Cardiac muscle cell (in vitro differentiated cells and primary cell): ENCODE measurements around the gene ABCA1. TPM values are rescaled to one million over a fixed set of nuclear protein-coding genes. Genes with fewer than 3 reads are reported as not detected.

Experiments
- DNase-seq, 2 donors: peaks; one replicate each; pipeline versions ENCODE4 v3.0.0 to v3.0.0-alpha.2; 2010 to 2017; ENCODE audit warnings: low read depth in 1 of 2, low spot score in 1 of 2
- H3K27ac ChIP-seq: fragments of 200-600 bp; sonication (generic); 2 replicates; pipeline ENCODE4 v1.5.1; 2016
- H3K27me3 ChIP-seq: fragments of 200-600 bp; sonication (generic); 2 replicates; pipeline ENCODE4 v1.6.0; 2016; ENCODE audit warnings: control low read depth
- H3K36me3 ChIP-seq: fragments of 200-600 bp; sonication (generic); 2 replicates; pipeline ENCODE4 v1.5.1; 2016; ENCODE audit warnings: control low read depth
- H3K4me1 ChIP-seq: fragments of 200-600 bp; sonication (generic); 2 replicates; pipeline ENCODE4 v1.8.1; 2017; ENCODE audit warnings: low read depth, mild to moderate bottlenecking, mixed run types
- H3K4me3 ChIP-seq: fragments of 200-600 bp; sonication (generic); 2 replicates; pipeline ENCODE4 v1.5.1; 2016; ENCODE audit warnings: mild to moderate bottlenecking
- H3K9me3 ChIP-seq: fragments of 200-600 bp; sonication (generic); 2 replicates; pipeline ENCODE4 v1.5.1; 2017; ENCODE audit warnings: low read depth, mild to moderate bottlenecking, control low read depth
- CTCF ChIP-seq: IDR thresholded peaks from 2 replicates; pipeline ENCODE4 v1.5.1; 2012; ENCODE audit warnings: low read depth, mild to moderate bottlenecking, low read length
- polyA plus RNA-seq: library from polyadenylated mRNA; unstranded; fragments of >200 nt; fragmentation: Nextera tagmentation; extraction: Ambion mirVana; gene quantifications from 2 replicates; pipeline ENCODE4 v1.2.1, GENCODE V29; 2016
- total RNA-seq: library from RNA; depleted of rRNA; stranded (reverse); fragments of >200 nt; gene quantifications from 2 replicates; pipeline ENCODE4 v1.2.3, GENCODE V29; 2016

The ABCA1 gene
- total and polyA plus RNA-seq, 2 experiments from 2014 or later: 2.5 to 23.0 TPM

GRCh38 chr9:104836235-104836634 lies 91.7 kb downstream of the ABCA1 start:
- peaks cover 12% of the 10 kb centered on the region for H3K36me3 ChIP-seq
- no peaks in the 10 kb centered on the region for H3K27me3 ChIP-seq
- TF ChIP-seq CTCF: no peak
- H3K27ac ChIP-seq: peak overlapping the region; percentile 64
- H3K4me1 ChIP-seq: peaks cover 25% of the 10 kb centered on the region
- peak in 1 of 2 donors; percentile 79 for DNase-seq
- no peak overlapping the region for H3K4me3 ChIP-seq
- no peaks in the 10 kb centered on the region for H3K9me3 ChIP-seq

- no peak for DNase-seq
Observed at GRCh38 chr9:104835161-104835560, 92.8 kb downstream of the ABCA1 start.

GRCh38 chr9:104833696-104834095 lies 94.3 kb downstream of the ABCA1 start:
- Histone ChIP-seq H3K27me3 (no peaks in the 10 kb centered on the region), H3K36me3 (peaks cover 22% of the 10 kb centered on the region), H3K4me3 (no peak overlapping the region), H3K4me1 (peaks cover 21% of the 10 kb centered on the region), H3K9me3 (no peaks in the 10 kb centered on the region), H3K27ac (no peak overlapping the region)
- no peak for DNase-seq
- no peak for TF ChIP-seq CTCF

More at GRCh38 chr9:104835161-104835560, 92.8 kb downstream of the ABCA1 start:
- Histone ChIP-seq H3K4me1 (peaks cover 25% of the 10 kb centered on the region), H3K36me3 (peaks cover 15% of the 10 kb centered on the region), H3K4me3 (no peak overlapping the region), H3K27ac (no peak overlapping the region), H3K9me3 (no peaks in the 10 kb centered on the region), H3K27me3 (no peaks in the 10 kb centered on the region)
- no peak for TF ChIP-seq CTCF

GRCh38 chr9:104831681-104832080 lies 96.3 kb downstream of the ABCA1 start:
- Histone ChIP-seq H3K4me3 (no peak overlapping the region), H3K9me3 (no peaks in the 10 kb centered on the region), H3K27ac (no peak overlapping the region), H3K27me3 (no peaks in the 10 kb centered on the region), H3K36me3 (peaks cover 31% of the 10 kb centered on the region), H3K4me1 (peaks cover 15% of the 10 kb centered on the region)
- no peak for TF ChIP-seq CTCF
- DNase-seq: no peak

- H3K4me1 ChIP-seq: peaks cover 4% of the 10 kb centered on the region
- H3K4me3 ChIP-seq: no peak overlapping the region
- no peak for TF ChIP-seq CTCF
- no peak for DNase-seq
- H3K9me3 ChIP-seq: no peaks in the 10 kb centered on the region
- no peaks in the 10 kb centered on the region for H3K27me3 ChIP-seq
- no peak overlapping the region for H3K27ac ChIP-seq
- H3K36me3 ChIP-seq: peaks cover 61% of the 10 kb centered on the region
Observed at GRCh38 chr9:104826911-104827310, 101.0 kb downstream of the ABCA1 start.
